Measurements from ENCODE around the gene UCHL3.

DNA sequence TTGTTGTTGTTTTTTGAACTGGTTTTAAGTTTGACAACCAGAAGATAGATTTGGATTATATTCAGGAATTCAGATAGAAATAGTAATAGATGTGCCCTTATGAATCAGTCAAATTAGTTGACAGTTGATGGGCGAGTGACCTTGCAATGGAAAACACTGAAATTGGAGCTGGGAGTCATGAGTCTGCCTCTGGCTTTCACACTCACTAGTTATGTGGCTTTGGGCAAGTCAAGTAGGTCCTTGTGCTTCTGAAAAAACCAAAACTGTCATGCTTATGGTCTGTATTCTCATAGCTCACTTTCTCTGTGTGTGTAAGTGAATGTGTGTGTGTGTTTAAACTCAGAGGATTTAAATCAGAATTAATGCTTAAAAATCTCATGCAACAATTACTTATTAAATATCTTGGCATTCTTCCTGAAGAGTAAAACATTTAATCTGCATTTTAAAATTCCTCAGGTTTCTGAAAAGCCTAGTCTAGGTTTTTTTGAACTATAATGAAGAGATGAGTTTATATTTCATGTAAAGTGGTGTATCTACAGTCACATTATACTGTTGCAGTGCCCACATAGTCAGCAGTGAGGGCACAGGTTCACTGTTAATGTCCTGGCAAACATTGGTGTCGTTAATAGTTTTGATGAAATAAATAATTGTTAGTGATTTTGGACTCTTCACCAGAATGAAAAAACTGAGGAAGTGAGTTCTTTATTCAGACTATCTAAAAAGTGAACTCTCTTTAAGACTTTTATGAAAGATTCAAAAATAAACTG lies 32.5 kb downstream of the UCHL3 start:
- TF ChIP-seq, protein P1, sequence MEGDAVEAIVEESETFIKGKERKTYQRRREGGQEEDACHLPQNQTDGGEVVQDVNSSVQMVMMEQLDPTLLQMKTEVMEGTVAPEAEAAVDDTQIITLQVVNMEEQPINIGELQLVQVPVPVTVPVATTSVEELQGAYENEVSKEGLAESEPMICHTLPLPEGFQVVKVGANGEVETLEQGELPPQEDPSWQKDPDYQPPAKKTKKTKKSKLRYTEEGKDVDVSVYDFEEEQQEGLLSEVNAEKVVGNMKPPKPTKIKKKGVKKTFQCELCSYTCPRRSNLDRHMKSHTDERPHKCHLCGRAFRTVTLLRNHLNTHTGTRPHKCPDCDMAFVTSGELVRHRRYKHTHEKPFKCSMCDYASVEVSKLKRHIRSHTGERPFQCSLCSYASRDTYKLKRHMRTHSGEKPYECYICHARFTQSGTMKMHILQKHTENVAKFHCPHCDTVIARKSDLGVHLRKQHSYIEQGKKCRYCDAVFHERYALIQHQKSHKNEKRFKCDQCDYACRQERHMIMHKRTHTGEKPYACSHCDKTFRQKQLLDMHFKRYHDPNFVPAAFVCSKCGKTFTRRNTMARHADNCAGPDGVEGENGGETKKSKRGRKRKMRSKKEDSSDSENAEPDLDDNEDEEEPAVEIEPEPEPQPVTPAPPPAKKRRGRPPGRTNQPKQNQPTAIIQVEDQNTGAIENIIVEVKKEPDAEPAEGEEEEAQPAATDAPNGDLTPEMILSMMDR (IDR thresholded peaks at IDR 0.05): no peak
- TF ChIP-seq POLR2A (IDR thresholded peaks at IDR 0.05) (no peak), POLR2AphosphoS5 (IDR thresholded peaks at IDR 0.05) (no peak), EP300 (IDR thresholded peaks at IDR 0.05) (no peak)

Measured in suprapubic skin (tissue), 4 donors.